HEK293T (cell line): ENCODE measurements around the gene TADA3.

Experiments
- CTCF ChIA-PET: fragments of 350-600 bp; formaldehyde crosslinking; extraction: SDS; loops from one replicate; lab custom pipeline; 2021; ENCODE audit warnings: antibody characterized with exemption, inconsistent platforms; lab: Yijun Ruan, JAX
- POLR2A ChIA-PET: fragments of 350-600 bp; formaldehyde crosslinking; extraction: SDS; loops from one replicate; lab custom pipeline; 2020; ENCODE audit warnings: antibody characterized with exemption, inconsistent platforms; lab: Yijun Ruan, JAX
- DNase-seq: peaks from one replicate; pipeline ENCODE4 v3.0.0; 2012; ENCODE audit warnings: mixed read lengths; ENCODE audit errors: extremely low spot score
- ARNT ChIP-seq: fragments of 450-650 bp; IDR thresholded peaks from 2 replicates; pipeline ENCODE4 v1.6.1; 2017; ENCODE audit warnings: mild to moderate bottlenecking
- BHLHE40 ChIP-seq: fragments of 450-650 bp; IDR thresholded peaks from 2 replicates; pipeline ENCODE4 v1.6.1; 2016; ENCODE audit warnings: mild to moderate bottlenecking, moderate library complexity, borderline replicate concordance
- CTBP1 ChIP-seq: fragments of 450-650 bp; IDR thresholded peaks from 2 replicates; pipeline ENCODE4 v1.6.1; 2016; ENCODE audit warnings: borderline replicate concordance
- ELF4 ChIP-seq: fragments of 450-650 bp; IDR thresholded peaks from 2 replicates; pipeline ENCODE4 v1.6.1; 2017; ENCODE audit warnings: antibody characterized with exemption
- FOXA1 ChIP-seq: fragments of 450-650 bp; IDR thresholded peaks from 2 replicates; pipeline ENCODE4 v1.6.1; 2016; ENCODE audit warnings: mild to moderate bottlenecking
- FOXK2 ChIP-seq: fragments of 450-650 bp; IDR thresholded peaks from 2 replicates; pipeline ENCODE4 v1.6.1; 2016; ENCODE audit warnings: mild to moderate bottlenecking
- FOXM1 ChIP-seq: fragments of 450-650 bp; IDR thresholded peaks from 2 replicates; pipeline ENCODE4 v1.6.1; 2017; ENCODE audit warnings: mild to moderate bottlenecking, borderline replicate concordance
- HDGF ChIP-seq: fragments of 450-650 bp; IDR thresholded peaks from 2 replicates; pipeline ENCODE4 v1.6.1; 2017; ENCODE audit warnings: antibody characterized with exemption, borderline replicate concordance
- L3MBTL2 ChIP-seq: fragments of 450-650 bp; conservative IDR thresholded peaks from 2 replicates; pipeline ENCODE4 v1.6.1; 2016; ENCODE audit warnings: mild to moderate bottlenecking
- LEF1 ChIP-seq: fragments of 450-650 bp; IDR thresholded peaks from 2 replicates; pipeline ENCODE4 v1.6.1; 2017; ENCODE audit warnings: mild to moderate bottlenecking, borderline replicate concordance
- NFRKB ChIP-seq: fragments of 450-650 bp; IDR thresholded peaks from 2 replicates; pipeline ENCODE4 v1.6.1; 2016; ENCODE audit warnings: mild to moderate bottlenecking, moderate library complexity
- SP1 ChIP-seq: fragments of 450-650 bp; IDR thresholded peaks from 2 replicates; pipeline ENCODE4 v1.6.1; 2017
- SUZ12 ChIP-seq: fragments of 450-650 bp; IDR thresholded peaks from 2 replicates; pipeline ENCODE4 v1.6.1; 2016; ENCODE audit warnings: mild to moderate bottlenecking
- TARDBP ChIP-seq: fragments of 450-650 bp; IDR thresholded peaks from 2 replicates; pipeline ENCODE4 v1.6.1; 2016
- ZNF384 ChIP-seq: fragments of 450-650 bp; IDR thresholded peaks from 2 replicates; pipeline ENCODE4 v1.6.1; 2016
- TF ChIP-seq, protein P1 (sequence below): fragments of 450-650 bp; IDR thresholded peaks from 2 replicates; pipeline ENCODE4 v1.6.1; 2016

The TADA3 gene

DNA sequence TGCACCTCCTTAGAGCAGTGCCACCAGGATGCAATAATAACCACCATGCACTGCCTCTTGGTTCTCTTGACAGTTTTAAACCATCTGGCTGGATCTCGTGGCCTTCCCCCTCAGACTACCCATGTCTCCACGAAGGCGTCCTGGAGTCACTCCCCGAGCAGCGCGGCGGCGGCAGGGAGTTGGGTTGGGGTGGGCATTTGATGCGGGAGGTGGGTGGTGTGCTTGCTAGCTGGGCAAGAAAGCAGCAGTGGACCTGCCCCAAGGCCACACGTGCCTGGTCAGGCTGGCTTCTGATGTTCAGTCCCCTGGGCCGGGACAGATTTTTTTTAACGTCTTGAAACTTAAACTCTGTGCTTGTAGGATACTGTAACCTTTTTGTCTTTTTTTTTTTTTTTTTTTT, 13.9 kb upstream of the TADA3 start:
- POLR2A ChIA-PET, result interaction anchor here (1.8 to 4.3 kb wide), 2 partner anchors 10 to 13 kb away, joined by 4 to 14 read pairs; partner anchors contain the start of genes ARPC4 and TADA3
- no peak for DNase-seq
- TF ChIP-seq BHLHE40 (no peak), ELF4 (no peak), NFRKB (no peak), FOXA1 (no peak), SUZ12 (no peak), L3MBTL2 (no peak), SP1 (no peak), HDGF (no peak)
- TF ChIP-seq, protein P1, sequence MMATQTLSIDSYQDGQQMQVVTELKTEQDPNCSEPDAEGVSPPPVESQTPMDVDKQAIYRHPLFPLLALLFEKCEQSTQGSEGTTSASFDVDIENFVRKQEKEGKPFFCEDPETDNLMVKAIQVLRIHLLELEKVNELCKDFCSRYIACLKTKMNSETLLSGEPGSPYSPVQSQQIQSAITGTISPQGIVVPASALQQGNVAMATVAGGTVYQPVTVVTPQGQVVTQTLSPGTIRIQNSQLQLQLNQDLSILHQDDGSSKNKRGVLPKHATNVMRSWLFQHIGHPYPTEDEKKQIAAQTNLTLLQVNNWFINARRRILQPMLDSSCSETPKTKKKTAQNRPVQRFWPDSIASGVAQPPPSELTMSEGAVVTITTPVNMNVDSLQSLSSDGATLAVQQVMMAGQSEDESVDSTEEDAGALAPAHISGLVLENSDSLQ, result no peak
- CTCF ChIA-PET, result no interaction called here

DNA sequence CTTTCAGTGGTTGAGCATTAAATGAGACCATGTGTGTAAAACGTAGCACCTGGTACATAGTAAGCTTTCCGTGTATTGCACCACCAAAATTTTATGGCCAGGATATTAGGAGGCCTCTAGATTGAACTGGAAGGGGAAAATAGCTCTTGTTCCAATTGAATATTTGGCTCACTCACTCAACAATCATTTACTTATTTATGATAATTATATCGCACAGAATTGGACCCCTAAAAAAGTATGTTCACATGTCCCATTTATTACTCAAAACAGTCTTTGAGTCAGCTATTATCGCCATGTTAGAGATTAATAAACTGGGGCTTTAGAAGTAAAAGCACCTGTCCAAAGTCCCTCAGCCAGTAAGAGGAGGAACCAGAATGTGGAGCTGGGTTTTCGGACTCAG, 12.7 kb upstream of the TADA3 start:
- DNase-seq, result no peak
- ChIA-PET CTCF (interaction anchor here (0.5 kb wide), 1 partner anchor 315 kb away, joined by 4 read pairs; no protein-coding TSS in a partner anchor), POLR2A (interaction anchor here (1.2 to 4.3 kb wide), 2 partner anchors 11 to 12 kb away, joined by 3 to 14 read pairs; partner anchors contain the start of genes ARPC4 and TADA3)

DNA sequence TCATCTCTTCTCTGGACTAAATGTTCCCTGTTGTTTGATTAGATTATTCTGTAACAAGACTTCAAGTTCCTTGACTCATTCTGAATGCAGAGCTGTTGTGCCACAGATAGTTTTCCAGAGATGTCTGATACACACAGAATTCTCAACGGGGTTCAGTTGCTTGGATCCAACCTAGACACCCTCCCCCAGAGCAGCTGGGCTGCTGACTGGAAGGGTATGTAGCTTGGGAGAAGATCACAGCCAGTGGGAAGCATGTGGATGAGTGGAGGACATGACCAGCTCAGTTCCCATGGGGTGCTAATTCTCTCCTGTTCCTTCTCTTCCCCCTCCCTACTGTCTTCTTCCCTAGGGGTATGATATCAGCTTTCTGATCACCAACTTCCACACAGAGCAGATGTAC, 11.2 kb upstream of the TADA3 start:
- no peak for DNase-seq
- POLR2A ChIA-PET, result interaction anchor here (0.9 to 1.0 kb wide), 2 partner anchors 11 to 28 kb away, joined by 3 read pairs; partner anchors contain the start of gene ARPC4
- TF ChIP-seq FOXM1 (no peak), FOXK2 (no peak), LEF1 (no peak), FOXA1 (no peak), ARNT (no peak), ZNF384 (no peak), L3MBTL2 (no peak), BHLHE40 (no peak), TARDBP (no peak), SP1 (no peak), CTBP1 (no peak), ELF4 (no peak), NFRKB (no peak), HDGF (no peak), SUZ12 (no peak)
- TF ChIP-seq, protein P1, result no peak
- CTCF ChIA-PET, result no interaction called here

More for the DNA sequence above, 12.7 kb upstream of the TADA3 start:
- TF ChIP-seq ZNF384 (no peak), L3MBTL2 (no peak), LEF1 (no peak), NFRKB (no peak), SP1 (no peak), FOXA1 (no peak), TARDBP (no peak), ELF4 (no peak), SUZ12 (no peak), HDGF (no peak), FOXM1 (no peak), ARNT (no peak), BHLHE40 (no peak)
- TF ChIP-seq, protein P1, result no peak

DNA sequence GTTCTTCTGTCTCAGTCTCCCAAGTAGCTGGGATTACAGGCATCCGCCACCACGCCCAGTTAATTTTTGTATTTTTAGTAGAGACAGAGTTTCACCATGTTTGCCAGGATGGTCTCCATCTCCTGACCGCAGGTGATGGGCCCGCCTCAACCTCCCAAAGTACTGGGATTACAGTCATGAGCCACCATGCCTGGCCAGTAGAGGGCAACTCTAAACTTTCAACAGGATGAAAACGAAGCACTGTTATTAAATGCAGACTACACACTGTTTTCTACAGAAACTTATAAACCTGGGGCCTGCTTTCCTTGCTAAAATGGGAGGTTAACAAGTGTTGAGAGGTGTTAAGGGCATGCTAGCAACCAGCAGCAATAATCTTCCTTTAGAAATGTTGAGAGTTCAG, 8.3 kb upstream of the TADA3 start:
- no peak for DNase-seq
- TF ChIP-seq LEF1, result no peak
- TF ChIP-seq FOXA1, result no peak
- no peak for TF ChIP-seq BHLHE40
- CTCF ChIA-PET, result no interaction called here
- POLR2A ChIA-PET, result no interaction called here

DNA sequence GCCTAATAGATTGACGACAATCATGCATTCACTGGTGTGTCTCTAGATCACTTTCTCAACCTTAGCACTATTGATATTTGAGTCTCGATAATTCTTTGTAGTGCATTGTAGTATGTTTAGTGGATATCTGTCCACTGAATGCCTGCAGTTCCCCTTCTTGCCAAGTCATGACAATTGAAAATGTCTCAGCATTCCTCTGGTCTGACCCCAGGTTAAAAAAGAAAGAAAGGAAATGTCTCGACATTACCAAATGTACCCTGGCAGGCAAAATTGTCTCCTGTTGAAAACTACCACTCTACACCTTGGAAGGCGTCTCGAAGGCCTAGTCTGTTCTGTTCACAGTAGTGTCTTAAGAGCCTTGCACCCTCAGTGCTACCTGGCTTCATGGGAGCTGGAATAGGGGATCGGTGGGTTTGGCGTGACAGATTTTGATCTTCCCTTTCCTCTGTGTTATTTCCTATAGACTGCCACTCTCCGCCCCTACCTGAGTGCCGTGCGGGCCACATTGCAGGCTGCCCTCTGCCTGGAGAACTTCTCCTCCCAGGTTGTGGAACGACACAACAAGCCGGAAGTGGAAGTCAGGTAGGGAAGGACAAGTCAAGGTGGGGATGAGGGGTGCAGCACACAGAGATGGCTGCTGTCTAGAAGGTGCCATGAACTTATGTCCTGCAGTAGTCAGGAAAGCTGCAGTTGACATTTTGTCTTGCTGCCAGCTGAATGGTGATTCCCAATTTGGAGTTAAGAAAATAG, 5.1 kb upstream of the TADA3 start:
- CTCF ChIA-PET, result no interaction called here

More for the DNA sequence above, 5.1 kb upstream of the TADA3 start:
- POLR2A ChIA-PET, result no interaction called here
- no peak for TF ChIP-seq HDGF
- TF ChIP-seq LEF1, result no peak
- TF ChIP-seq ELF4, result no peak
- no peak for TF ChIP-seq ZNF384
- TF ChIP-seq, protein P1, result no peak
- DNase-seq, result no peak
